Measurements from ENCODE around the gene CCDC85C. TPM values are rescaled to one million over a fixed set of nuclear protein-coding genes. Genes with fewer than 3 reads are reported as not detected.

CCDC85C gene
- total and polyA plus RNA-seq, 4 donors = 4.0 to 23.9 (median 9.6) TPM

DNA sequence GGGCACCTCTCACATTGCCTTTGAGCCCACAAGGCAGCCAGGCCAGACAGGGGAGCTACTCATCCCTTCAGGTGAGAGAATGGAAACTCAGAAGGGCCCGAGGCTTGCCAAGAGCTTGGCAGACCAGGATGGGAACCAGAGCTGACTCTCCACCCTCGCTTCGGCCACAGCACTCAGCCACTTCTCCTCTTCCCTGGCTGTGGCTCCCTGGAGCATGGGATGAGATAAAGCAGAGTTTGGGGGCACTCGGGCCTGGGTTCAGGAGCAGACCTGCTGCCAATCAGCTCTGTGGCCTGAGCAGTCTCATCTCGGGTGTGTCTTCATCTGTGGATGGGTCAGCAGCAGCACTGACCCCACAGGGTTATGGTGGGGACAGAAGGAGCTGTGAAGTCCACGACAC, 20.0 kb upstream of the CCDC85C start:
- H3K27me3 ChIP-seq (ENCODE audit: control insufficient read depth in 4 of 4, insufficient read depth in 4 of 4, low read length in 3 of 4) = no peaks in the 10 kb centered on the region
- no peak overlapping the region for H3K27ac ChIP-seq (ENCODE audit: low read depth in 1 of 2, low read length in 2 of 2)
- WGBS = 85% methylated on average over 6 of the region's 6 CpGs

GRCh38 chr14:99621948-99622347, 17.9 kb upstream of the CCDC85C start:
- Histone ChIP-seq H3K4me1 (ENCODE audit: control insufficient read depth in 4 of 4, insufficient read depth in 4 of 4, low read length in 3 of 4) (no peaks in the 10 kb centered on the region), H3K27me3 (ENCODE audit: control insufficient read depth in 4 of 4, insufficient read depth in 4 of 4, low read length in 3 of 4) (no peaks in the 10 kb centered on the region), H3K27ac (ENCODE audit: low read depth in 1 of 2, low read length in 2 of 2) (no peak overlapping the region), H3K9me3 (ENCODE audit: control insufficient read depth in 4 of 4, low read length in 3 of 4) (no peaks in the 10 kb centered on the region), H3K9ac (ENCODE audit: low read depth in 1 of 2, low read length in 2 of 2) (no peak overlapping the region), H3K36me3 (ENCODE audit: control insufficient read depth in 4 of 4, insufficient read depth in 3 of 4, low read depth in 1 of 4, low read length in 3 of 4) (no peaks in the 10 kb centered on the region), H3K4me3 (ENCODE audit: low read depth in 1 of 3, low read length in 3 of 3) (no peak overlapping the region)
- no peak for TF ChIP-seq NR2F2 (IDR thresholded peaks at IDR 0.05)
- no peak for TF ChIP-seq FOXA2 (IDR thresholded peaks at IDR 0.05)
- no peak for TF ChIP-seq HNF4G (IDR thresholded peaks at IDR 0.05)
- no peak for TF ChIP-seq RXRA (IDR thresholded peaks at IDR 0.05)
- no peak for TF ChIP-seq FOXA1 (IDR thresholded peaks at IDR 0.05)
- TF ChIP-seq HNF4A (conservative IDR thresholded peaks at IDR 0.05) = no peak
- TF ChIP-seq, protein P1, sequence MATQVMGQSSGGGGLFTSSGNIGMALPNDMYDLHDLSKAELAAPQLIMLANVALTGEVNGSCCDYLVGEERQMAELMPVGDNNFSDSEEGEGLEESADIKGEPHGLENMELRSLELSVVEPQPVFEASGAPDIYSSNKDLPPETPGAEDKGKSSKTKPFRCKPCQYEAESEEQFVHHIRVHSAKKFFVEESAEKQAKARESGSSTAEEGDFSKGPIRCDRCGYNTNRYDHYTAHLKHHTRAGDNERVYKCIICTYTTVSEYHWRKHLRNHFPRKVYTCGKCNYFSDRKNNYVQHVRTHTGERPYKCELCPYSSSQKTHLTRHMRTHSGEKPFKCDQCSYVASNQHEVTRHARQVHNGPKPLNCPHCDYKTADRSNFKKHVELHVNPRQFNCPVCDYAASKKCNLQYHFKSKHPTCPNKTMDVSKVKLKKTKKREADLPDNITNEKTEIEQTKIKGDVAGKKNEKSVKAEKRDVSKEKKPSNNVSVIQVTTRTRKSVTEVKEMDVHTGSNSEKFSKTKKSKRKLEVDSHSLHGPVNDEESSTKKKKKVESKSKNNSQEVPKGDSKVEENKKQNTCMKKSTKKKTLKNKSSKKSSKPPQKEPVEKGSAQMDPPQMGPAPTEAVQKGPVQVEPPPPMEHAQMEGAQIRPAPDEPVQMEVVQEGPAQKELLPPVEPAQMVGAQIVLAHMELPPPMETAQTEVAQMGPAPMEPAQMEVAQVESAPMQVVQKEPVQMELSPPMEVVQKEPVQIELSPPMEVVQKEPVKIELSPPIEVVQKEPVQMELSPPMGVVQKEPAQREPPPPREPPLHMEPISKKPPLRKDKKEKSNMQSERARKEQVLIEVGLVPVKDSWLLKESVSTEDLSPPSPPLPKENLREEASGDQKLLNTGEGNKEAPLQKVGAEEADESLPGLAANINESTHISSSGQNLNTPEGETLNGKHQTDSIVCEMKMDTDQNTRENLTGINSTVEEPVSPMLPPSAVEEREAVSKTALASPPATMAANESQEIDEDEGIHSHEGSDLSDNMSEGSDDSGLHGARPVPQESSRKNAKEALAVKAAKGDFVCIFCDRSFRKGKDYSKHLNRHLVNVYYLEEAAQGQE (IDR thresholded peaks at IDR 0.05) = no peak
- TF ChIP-seq TAF1 (conservative IDR thresholded peaks at IDR 0.05) = no peak
- no peak for DNase-seq (ENCODE audit: low spot score)
- 71% methylated on average over 6 of the region's 6 CpGs for WGBS

More for the DNA sequence above, 20.0 kb upstream of the CCDC85C start:
- H3K4me3 ChIP-seq (ENCODE audit: low read depth in 1 of 3, low read length in 3 of 3) = no peak overlapping the region
- DNase-seq (ENCODE audit: low spot score) = no peak
- H3K4me1 ChIP-seq (ENCODE audit: control insufficient read depth in 4 of 4, insufficient read depth in 4 of 4, low read length in 3 of 4) = peaks cover 1 to 6% (median 3%) of the 10 kb centered on the region in 4 donors
- no peaks in the 10 kb centered on the region for H3K36me3 ChIP-seq (ENCODE audit: control insufficient read depth in 4 of 4, insufficient read depth in 3 of 4, low read depth in 1 of 4, low read length in 3 of 4)
- H3K9me3 ChIP-seq (ENCODE audit: control insufficient read depth in 4 of 4, low read length in 3 of 4) = no peaks in the 10 kb centered on the region
- TF ChIP-seq EGR1 (IDR thresholded peaks at IDR 0.05; ENCODE audit: low read depth in 2 of 2) (no peak), RXRA (IDR thresholded peaks at IDR 0.05) (no peak), TAF1 (conservative IDR thresholded peaks at IDR 0.05) (no peak), GABPA (IDR thresholded peaks at IDR 0.05 in 1 of 2, conservative IDR thresholded peaks at IDR 0.05 in 1 of 2) (no peak)
- TF ChIP-seq, protein P2, sequence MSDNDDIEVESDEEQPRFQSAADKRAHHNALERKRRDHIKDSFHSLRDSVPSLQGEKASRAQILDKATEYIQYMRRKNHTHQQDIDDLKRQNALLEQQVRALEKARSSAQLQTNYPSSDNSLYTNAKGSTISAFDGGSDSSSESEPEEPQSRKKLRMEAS (IDR thresholded peaks at IDR 0.05) = no peak
- TF ChIP-seq, protein P3, sequence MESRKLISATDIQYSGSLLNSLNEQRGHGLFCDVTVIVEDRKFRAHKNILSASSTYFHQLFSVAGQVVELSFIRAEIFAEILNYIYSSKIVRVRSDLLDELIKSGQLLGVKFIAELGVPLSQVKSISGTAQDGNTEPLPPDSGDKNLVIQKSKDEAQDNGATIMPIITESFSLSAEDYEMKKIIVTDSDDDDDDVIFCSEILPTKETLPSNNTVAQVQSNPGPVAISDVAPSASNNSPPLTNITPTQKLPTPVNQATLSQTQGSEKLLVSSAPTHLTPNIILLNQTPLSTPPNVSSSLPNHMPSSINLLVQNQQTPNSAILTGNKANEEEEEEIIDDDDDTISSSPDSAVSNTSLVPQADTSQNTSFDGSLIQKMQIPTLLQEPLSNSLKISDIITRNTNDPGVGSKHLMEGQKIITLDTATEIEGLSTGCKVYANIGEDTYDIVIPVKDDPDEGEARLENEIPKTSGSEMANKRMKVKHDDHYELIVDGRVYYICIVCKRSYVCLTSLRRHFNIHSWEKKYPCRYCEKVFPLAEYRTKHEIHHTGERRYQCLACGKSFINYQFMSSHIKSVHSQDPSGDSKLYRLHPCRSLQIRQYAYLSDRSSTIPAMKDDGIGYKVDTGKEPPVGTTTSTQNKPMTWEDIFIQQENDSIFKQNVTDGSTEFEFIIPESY (IDR thresholded peaks at IDR 0.05) = no peak
- TF ChIP-seq, protein P1 (IDR thresholded peaks at IDR 0.05) = no peak
- TF ChIP-seq, protein P4, sequence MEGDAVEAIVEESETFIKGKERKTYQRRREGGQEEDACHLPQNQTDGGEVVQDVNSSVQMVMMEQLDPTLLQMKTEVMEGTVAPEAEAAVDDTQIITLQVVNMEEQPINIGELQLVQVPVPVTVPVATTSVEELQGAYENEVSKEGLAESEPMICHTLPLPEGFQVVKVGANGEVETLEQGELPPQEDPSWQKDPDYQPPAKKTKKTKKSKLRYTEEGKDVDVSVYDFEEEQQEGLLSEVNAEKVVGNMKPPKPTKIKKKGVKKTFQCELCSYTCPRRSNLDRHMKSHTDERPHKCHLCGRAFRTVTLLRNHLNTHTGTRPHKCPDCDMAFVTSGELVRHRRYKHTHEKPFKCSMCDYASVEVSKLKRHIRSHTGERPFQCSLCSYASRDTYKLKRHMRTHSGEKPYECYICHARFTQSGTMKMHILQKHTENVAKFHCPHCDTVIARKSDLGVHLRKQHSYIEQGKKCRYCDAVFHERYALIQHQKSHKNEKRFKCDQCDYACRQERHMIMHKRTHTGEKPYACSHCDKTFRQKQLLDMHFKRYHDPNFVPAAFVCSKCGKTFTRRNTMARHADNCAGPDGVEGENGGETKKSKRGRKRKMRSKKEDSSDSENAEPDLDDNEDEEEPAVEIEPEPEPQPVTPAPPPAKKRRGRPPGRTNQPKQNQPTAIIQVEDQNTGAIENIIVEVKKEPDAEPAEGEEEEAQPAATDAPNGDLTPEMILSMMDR (IDR thresholded peaks at IDR 0.05; ENCODE audit: low read depth, low read length, missing input control) = no peak
- H3K9ac ChIP-seq (ENCODE audit: low read depth in 1 of 2, low read length in 2 of 2) = no peak overlapping the region

Data from liver (tissue), 9 donors.